Glomerular endothelial cell (primary cell): ENCODE data around the gene FBXW8. TPM values are rescaled to one million over a fixed set of nuclear protein-coding genes. Genes with fewer than 3 reads are reported as not detected.

ENCODE experiments used
- DNase-seq: peaks from one replicate; pipeline ENCODE4 v3.0.0-alpha.2; 2011; ENCODE audit warnings: low read depth, low spot score; ENCODE audit errors: extremely low read depth
- total RNA-seq: library from RNA; depleted of rRNA; stranded (reverse); fragments of >200 nt; gene quantifications from 2 replicates; pipeline ENCODE4 v1.2.3, GENCODE V29; 2015

FBXW8 gene
- total RNA-seq, 1 donor from 2014 or later, result 26.8 TPM

DNA sequence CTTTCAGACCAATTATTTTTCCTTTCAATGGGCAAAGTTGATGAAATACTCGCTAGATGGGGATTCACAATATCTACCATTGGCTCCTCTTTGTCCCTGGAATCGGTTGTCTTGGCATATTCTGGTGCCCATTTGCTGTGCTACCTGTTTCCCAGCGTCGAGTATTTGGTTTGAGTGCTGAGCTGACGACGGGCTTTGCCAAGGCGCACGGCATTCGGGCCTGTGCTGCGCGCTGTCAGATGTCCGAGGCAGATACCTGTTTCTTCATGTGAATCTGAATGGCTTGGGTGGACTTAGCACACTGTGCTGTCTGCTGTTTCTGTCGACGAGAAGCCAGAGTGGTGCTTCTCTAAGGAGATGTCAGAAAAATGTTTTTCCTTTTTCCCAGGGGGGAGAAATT, 107.5 kb downstream of the FBXW8 start:
- DNase-seq, result no peak

DNA sequence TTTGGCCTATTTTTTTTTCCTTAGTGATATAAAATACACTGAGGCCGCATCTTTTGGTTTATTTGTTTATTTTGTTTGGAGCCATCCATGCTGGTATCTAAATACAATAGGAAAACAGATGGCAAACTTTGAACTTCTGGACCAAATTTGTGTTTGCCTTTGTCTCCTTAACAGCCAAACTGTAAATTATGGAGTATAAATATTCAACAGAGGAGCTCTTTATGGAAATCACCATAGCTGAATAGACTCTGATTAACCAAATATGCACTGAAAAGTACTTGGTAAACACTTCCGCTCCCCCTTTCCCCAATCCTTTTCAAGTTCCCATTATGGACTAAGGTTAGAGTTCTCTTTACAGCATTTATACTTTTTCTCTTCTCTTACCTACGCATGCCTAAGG, 107.9 kb downstream of the FBXW8 start:
- DNase-seq, result no peak

DNA sequence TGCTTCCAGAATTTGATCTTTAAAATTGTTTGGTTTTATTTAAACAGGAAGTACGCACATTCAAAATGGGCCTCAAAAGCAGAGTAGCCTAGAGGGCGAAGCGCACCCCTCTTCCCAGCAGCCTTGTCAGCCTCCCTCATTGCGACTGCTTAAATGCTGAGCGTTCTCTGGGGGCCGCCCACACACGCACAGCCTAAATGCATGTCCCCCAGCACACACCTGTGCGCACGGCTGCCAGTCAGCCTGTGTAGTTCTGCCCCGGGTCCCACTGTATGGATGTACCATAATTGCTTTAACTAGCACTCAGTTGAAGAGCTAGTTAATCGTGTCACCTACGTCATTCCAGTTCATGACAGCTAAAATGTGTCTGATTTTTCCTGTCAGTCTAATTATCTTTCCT, 109.1 kb downstream of the FBXW8 start:
- DNase-seq, result no peak

DNA sequence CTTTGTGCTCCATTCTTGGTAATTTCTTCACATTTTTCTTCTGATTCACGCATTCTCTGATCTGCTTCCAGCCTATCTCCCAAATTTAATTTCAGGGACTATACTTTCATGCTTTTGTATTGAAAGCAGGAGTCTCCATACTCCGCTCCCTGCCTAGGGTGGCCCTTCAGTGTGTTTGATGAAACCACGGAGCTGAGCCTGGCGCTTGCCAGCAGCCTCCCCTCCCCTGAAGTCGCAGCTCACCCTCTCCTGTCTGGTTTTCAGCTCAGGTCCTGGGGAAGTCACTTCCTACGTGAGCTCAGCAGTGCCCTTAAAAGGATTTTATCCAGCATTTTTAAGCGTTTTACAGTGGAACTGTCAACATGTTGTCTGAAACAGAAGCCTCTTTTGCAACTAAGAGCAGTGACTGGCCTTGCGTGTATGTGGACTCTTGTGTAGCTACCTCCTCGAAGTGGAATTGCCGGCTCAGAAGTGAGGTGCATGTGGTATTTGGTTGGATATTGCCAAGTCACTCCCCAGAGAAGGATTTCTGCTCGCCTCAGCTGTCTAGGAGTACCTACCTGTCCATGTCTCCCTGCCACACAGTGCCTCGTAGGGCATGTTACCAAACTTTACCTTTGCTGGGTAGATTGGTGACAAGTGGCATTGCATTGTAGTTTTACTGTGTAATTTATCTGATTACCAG, 109.9 kb downstream of the FBXW8 start:
- no peak for DNase-seq

DNA sequence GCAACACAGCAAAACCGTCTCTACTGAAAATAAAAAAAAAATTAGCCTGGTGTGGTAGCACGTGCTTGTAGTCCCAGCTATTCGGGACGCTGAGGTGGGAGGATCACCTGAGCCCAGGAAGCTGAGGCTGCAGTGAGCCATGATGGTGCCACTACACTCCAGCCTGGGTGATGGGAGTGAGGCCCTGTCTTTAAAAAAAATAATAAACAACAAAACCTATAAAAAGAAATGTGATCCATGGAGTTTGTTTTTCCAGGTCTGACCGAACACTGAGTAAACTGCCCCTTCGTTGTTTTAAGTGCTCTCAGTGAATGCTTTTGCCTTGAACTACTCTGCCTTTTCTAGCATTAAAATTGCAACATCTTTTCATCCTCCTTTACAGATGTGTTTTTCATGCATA, 111.7 kb downstream of the FBXW8 start:
- DNase-seq, result no peak

DNA sequence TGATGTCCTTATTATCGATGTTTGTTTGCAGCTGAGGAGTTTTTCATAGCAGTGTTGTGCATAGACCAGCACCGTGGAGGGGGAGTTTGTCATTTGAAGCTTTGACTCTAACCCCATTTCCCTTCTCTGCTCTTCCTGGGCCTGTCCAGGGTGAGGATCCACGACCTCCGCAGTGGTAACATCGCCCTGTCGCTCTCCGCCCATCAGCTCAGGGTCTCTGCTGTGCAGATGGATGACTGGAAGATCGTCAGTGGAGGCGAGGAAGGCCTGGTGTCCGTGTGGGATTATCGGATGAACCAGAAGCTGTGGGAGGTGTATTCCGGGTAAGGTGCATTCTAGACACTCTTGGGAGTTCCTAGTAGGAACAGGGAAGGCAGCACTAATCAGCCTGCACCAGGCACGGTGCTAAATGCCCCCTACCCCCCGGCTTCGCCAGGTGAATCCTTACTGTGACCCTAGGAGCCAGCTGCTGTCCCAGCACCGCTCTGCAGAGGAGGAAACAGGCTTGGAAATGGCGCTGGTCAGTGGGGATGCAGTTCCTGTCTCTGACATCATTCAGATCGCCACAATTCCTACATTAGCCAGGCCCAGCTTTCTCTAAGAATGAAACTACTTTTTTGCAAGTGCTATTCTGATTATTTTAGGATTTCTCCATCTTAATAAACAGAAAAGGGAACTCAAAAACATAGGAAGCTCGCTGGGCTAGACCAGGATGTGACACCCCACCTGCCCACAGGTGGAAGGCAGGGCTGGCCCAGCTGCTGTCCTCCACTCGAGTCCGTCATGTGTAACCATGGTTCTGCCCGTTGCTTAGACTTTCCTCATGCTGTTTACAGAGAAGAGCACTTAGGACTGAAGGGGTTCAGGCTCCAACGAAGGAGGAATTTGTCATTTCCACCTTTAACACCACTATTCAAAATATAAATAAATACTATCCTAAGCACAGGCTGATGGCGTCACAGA, 113.5 kb downstream of the FBXW8 start:
- DNase-seq, result no peak

DNA sequence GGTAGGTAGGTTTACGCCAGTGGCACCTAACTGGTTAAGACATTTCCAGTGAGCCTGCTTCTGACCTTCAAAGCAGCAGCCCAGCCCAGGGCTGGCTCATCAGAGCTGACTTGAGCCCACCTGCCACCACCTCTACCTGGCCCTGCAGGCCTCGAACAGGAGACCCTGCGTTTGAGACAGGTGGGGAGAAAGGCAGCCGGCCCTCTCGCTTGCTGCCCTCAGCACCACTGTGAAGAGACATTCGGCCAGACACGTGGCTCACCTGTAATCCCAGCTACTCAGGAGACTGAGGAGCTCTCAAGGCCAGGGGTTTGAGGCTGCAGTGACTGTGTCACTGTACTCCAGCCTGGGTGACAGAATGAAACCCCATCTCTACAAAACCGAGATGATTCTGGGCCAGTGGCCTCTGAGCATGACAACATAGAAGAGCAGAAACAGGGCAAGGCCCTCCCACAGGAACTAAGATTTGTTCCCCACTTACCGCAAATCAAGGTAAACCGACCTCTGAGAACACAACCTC, 114.3 kb downstream of the FBXW8 start:
- DNase-seq, result no peak

DNA sequence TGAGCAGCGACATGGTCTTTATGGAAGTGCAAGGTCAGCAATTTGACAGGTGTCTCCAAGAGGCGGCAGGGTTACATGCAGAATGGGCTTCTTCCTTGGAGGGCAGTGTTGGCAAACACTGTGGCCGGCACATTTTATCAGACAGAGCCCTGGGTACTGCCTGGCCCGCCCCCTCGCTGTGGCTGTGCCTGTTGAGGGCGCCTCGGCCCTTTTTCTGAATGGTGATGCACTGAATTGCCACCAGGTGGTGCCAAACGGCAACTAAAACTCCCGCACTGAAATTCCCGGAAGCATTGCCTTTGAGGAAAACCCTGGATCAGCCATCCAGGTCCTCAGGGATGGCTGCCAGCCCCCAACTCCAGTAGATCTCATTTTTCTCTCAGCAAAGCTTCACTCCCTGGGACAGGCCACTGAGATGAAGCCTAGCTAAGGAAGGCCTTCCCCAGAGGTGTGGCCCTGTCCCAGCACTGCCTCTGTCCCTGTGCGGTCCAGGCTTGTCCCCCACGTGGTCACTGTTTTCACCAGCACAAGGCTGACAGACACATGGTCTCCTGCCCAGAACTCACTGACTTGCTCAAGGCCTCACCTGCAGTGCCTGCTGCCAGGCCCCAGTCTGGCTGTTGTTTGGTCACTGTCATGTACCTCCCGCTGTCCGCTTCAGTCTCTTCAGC, 114.9 kb downstream of the FBXW8 start:
- DNase-seq, result peak; percentile 37

DNA sequence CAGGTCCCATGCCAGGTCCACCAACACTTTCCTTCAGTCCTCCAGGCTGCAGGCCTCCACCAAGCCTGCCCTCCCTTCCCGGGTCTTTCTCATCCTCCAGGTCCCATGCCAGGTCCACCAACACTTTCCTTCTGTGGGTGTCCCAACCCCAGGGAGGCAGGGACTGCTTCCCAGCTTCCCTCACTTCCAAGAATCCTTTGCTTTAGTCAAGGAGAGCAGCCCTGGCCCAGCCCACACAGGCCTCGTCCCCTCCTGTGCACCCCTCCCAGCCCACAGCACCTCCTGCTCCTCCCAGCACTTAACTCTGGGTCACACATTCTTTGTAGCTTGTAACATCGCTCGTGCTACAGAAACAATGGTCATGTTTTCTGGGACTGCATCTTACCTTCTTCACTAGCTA, 115.6 kb downstream of the FBXW8 start:
- DNase-seq, result no peak

DNA sequence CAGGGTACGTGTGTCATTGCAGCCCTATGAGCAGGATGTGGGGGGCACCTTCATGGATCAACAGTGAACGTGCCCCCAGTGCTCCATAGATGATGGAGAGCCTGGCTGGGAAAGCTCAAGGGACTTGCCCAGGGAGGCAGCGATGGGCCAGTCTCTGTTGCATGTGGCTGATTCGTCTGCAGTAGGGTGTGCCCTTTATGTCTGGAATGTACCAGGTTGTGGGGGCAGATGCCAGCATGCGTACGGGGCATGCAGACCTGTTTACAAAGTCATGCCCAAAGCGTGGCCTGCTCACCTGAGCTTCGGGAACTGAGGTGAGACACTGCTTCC, 116.1 kb downstream of the FBXW8 start:
- no peak for DNase-seq

DNA sequence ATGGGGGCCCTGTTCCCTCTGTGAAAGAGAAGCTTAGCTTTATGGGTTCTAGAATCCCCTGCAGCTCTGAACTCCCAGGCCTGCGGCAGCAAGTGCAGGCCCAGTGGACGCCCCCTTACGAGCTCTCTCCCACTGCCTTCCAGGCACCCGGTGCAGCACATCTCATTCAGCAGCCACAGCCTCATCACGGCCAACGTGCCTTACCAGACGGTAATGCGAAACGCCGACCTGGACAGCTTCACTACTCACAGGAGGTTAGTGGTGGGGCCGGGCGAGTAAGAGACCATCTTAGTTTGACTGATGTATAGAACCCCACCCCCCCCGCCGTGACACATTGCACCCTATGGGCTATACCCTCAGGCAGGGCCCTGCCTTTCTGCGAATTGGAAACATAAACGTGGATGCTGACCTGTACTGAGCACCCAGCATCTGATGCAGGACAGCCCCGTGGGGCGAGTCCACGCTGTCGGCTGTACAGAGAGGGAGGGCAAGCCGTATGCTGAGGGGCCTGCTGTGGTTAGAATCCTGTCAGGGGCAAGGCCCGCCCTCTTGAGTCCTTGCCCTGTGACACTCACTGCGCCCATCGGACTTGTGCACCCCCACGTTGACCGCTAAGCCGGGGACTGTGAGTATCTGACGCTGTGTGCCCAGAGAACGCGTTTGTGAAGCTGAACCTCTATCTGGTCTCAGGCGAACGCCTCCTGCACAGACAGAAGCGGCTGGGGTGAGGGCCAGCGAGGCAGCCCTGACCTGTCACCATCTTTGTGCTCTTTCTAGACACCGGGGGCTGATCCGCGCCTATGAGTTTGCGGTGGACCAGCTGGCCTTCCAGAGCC, 116.7 kb downstream of the FBXW8 start:
- DNase-seq, result no peak

DNA sequence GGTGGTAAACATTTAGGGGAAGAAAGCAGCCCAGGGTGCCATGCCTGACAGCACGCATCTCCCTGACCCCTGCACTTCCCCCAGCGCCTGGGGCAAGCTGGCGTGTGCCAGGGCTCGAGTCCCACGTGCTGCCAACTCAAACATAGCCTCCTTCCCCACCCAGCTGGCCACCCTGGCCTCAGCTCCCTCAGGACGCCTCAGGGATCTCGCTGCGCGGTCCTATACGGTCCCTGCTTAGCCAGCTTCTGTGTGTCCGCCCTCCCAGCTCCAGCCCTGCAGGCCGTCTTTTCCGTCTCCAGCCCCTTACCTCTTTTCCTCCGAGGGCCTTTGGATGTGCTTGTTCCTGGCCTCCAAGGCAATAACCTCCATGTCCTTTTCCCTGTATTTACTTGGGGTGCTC, 117.5 kb downstream of the FBXW8 start:
- no peak for DNase-seq

DNA sequence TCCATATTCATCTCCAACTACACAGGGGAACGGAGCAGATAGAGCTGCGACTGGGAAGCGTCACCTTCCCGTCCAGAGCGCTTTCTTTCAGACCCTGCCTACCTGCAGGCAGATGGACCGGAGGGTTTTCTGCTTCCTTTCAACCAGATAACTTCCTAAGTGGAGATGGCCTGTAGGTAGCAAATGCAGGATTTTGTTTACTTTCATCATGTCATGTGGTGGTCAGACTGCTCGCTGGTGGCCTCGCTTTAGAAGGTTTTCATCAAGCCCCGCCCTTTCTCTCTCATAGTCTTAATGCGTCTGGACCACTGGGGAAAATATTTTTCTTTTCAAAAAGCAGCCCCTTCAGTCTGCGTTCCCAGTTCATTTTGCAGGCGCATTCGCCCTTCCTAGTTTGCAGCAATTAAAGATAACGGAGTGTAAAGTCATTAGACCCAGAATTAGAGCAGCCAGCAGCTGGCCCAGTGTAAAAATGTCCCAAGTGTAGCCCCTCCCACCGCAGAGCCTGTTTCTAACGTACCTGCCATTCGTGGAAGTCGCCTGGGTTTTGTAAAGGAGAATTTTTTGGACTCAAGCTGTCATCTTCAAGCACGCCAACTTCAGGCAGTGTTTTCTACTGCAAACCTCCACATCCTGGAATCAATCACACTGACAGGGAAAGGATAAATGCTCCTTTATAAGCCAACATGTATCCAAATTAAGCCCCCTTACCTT, 119.6 kb downstream of the FBXW8 start:
- DNase-seq, result no peak

DNA sequence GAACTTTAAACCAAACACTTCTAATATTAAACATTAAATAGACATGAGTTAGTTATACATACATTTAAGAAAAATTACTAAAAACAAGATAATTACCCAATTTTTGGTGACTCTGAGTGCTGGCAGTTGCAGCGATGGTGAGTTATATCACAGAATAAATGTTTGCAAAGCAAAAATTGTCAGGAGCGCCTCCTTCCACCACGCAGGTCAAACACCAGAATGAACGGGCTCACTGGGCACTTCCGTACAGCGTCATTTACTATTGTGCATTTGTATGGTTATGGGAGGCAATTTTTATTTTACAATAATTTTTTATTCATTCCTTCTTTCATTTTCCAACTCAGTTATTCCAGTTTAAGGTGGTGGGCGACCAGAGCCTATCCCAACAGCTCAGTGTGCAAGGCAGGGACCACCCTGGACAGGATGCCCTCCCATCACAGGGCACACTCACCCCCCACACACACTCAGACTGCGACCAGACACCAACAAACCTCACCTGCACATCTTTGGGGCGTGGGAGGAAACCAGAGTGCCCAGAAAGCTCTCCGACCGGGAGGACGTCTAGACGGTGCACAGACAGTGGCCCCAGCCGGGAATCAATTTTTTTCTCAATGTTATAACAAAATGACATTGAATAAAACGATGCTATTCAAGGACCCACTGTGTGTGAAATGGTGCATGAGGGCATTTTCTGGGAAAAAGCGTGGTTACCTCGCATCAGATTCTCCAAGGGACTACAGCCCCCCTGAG, 121.3 kb downstream of the FBXW8 start:
- DNase-seq, result no peak

DNA sequence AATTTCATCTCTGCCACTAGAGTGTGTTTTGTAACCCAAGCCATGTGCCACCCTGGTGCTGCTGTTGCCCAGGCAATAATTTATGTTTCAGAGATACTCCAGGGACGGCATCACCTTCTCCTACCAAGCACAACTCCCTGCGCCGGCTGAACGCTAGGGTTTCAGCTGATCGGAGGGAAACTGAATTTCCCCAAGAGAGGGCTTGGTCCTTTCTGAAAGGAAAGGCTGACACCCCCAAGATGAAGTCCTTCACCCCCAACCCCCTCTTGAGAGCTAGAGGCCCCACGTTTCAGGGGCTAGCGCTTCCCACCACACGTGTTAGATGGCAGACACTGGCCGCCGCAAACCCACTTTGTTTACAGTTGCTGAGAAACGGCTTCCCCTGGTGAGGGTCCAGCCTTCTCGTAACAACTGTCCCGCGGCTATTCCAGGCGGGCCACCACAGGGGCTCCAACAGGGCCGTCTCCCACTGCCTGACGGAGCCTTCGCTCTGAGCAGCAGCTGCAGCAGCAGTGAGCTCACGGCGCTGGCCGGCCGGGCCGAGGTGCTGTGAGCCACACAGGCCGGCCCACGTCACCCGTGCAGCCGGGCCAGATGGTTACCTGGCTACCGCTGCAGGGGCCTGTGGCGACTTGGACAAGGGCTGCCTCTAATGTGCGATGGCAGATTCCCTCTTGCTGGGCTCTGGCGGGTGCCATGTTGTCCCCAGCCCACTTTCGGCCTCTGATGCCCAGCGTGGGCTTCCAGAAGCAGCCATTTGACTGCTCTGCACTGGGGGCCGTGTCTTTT, 122.0 kb downstream of the FBXW8 start:
- no peak for DNase-seq

DNA sequence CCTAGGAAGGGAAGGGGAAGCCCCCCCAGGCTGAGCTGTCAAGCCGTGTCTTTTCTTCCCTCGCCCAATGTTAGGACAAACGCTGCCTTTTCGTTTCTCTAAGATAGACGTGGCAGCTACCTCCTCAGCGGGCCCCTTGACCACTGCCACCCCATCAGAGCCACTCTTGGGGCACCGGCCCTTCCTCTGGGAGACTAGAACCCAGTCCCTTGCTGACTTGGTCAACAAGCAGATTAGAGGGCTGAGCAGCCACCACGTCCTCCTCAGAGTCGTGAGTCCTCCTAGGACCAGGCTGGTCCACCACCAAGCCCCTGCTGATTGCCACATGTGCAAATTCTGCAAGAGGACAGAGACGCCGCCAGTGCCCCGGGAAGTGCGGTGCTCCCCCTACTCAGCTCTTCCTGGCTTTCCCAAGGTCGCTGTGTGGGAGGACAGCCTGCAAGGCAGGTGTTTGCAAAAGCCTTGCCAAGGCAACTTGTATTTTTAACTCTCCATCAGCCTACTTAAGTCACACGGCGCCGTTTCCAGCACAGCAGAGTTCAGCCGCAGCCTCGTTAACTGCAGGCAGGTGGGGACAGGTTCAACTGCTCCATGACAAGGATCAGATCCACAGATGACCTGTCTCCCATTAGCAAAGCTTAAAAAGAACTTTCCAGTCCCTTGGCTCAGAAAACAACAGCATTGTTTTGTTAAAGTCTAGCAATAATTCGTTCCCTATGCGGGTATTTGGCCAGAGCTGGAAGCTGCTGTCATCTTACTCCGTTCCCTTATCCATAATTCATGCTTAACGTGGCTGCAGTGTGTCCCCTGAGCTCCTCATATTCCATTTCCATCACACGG, 122.9 kb downstream of the FBXW8 start:
- no peak for DNase-seq

DNA sequence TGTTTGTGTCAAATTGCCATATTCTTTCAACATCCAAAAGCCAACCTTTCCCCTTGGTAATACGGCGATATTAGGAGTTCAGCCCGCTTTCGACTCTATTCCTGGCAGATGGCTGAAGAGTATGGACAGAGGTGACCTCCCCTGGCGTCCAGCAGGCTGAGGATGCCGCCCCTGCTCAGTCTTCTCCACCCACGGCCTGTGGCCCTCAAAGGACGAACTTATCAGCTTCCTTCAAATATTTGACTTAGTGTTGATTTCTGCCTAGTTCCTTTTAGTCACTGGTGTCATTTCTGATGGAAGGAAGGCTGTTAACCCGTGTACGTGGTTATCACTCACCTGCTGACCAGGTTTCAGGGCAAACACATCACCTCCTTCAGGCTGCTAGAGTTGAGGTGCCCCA, 123.5 kb downstream of the FBXW8 start:
- DNase-seq, result no peak
